Measurements from ENCODE around the gene FUNDC2.

- TF ChIP-seq FOSL2 (IDR thresholded peaks at IDR 0.05) (no peak), FOSL2 (CRISPR knock-in tag; IDR thresholded peaks at IDR 0.05) (no peak), CTCF (IDR thresholded peaks at IDR 0.05) (no peak), MAX (IDR thresholded peaks at IDR 0.05) (no peak), POLR2A (IDR thresholded peaks at IDR 0.05; ENCODE audit: low read length) (no peak), MYC (IDR thresholded peaks at IDR 0.05; ENCODE audit: borderline replicate concordance, low read length) (no peak)
Measured at GRCh38 chrX:155023907-155024833, 2.5 kb upstream of the FUNDC2 start.
